Activated CD8-positive, alpha-beta memory T cell treated with anti-CD3 and anti-CD28 coated beads for 4 hours (primary cell): ENCODE measurements around the gene POLR2L.

Experiments used
- DNase-seq, 2 donors: peaks; one replicate each; pipeline ENCODE4 v3.0.0-alpha.2; 2020; ENCODE audit warnings: low read depth in 2 of 2

Gene POLR2L

DNA sequence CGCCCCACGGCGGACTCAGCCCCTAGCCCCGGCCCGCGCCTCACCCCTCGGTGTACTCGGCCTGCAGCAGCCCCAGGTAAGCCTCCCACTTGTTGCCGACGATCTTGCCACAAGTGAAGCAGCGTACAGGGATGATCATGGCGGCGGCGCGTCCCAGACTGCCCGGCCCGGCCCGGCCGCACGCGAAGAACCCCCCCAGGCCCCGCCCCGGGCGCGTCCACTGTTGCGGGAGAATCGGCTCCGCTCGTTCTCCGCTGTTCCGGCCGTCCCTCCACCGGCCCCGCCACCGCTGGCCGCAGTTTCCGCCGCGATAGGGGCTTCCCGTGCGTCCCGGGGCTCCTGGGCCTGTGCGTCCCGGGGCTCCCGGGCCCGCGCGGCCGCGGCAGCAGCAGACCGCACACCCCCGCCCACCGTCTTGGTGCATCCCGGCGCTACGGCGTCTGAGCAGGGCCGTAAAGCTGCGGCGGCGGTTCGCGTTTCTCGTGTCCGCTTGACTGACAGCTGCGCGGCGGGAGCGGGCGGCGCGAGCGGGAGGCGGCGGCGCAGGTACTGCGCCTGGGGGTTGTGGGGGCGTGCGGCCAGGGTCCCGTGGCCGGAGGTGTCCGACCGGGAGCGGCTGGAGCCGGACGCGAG, at the start of gene POLR2L, which contains the start of gene TSPAN4:
POLR2L (minus strand) TSS at position 160 of the 633 bp plus-strand sequence; CDS start at position 139, 21 bp downstream.
TSPAN4 (plus strand) TSS at position 483 of the 633 bp plus-strand sequence. CDS start 7,453 bp downstream, outside the sequence.
- DNase-seq: peak; percentile 69 to 72

DNA sequence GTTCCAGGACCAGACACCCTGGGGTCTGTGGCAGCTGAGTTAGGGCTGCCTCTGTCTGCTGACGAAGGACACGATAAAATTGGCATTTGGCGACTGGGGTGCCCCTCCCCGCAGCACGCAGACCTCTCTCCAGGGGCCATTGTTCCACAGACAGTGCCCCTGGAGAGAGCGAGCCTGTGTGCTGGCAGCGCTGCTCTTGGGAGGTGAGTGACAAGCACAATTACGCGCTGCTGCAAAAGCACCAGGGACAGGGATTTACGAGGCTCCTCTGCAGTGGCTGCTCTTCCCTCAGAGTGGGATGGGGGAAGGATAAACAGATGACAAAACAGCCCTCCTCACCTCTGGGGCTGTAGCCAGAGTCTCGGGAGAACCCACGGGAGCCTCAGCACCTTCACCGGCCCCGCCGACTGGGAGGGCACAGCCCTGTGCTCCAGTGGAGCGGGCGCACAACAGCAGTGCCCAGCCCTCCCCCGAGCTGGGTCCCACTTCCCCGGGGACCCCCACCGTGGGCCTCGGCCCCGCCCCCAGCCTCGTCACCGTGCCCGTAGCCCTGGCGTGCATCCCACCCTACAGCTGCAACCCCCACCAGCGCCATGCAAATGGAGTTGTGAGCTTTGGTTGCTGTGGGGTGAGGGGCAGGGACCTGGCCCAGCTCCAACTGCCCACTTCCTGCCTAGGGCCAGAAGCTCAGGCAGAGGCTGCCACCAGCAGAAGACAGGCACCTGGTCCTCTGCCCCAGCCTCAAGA, 48.6 kb upstream of the POLR2L start:
- no peak for DNase-seq

DNA sequence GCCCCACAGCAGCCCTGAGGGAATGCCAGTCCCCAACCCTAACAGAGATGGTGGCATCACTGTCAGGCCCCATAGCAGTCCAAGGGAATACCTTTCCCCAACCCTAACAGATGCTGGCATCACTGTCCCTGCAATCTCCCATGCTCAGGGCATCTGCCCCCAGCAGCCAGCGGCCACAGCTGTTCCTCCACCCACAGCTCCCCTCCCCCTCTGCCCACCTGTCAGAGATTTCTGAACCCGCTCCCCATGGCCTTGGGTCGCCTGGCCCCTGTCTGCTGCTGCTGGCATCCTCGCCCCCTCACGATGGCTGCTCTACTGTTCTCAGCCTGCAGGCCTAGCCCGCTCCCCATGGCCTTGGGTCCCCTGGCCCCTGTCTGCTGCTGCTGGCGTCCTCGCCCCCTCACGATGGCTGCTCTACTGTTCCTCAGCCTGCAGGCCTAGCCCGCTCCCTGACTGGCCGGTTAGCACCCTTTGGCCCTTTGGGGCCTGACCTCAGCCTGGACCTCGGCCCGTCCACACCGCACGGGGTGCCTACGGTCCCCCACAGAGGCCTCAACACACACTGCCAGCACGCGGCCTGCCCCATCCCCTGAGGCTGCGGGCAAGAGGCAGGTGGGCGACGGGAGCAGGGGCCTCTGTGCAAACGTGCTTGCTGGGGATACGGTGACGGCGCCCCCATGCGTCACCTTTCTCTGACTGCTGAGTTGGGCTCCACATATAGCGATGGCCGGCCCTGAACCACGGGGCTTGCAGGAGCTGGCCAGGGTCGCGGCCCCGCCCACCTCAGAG, 47.6 kb upstream of the POLR2L start:
- no peak for DNase-seq

GRCh38 chr11:889257-889656, 46.9 kb upstream of the POLR2L start:
- DNase-seq: no peak

- no peak for DNase-seq
These were observed 46.2 kb upstream of the POLR2L start for GRCh38 chr11:888310-889212.

DNA sequence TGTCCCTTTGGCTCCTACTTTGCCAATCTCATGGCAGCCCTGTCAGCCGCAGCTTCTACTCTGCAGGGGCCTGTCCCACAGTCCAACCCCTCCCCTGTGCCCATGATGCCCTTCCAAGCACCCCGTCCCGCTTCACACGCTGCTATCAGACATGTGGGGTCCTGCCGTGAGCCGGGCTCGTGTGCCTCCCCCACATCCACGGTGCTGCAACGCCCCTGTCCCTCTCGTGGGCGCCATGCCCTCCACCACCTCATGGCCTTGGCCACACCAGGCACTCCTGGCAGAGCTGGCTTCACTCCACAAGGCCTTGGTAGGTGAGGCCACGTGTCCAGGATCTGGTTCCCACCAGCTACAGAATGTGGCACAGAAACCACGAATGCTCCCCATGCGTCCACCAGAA, 45.3 kb upstream of the POLR2L start:
- DNase-seq: no peak

- DNase-seq: no peak
These were observed 44.2 kb upstream of the POLR2L start for GRCh38 chr11:886568-886967.

DNA sequence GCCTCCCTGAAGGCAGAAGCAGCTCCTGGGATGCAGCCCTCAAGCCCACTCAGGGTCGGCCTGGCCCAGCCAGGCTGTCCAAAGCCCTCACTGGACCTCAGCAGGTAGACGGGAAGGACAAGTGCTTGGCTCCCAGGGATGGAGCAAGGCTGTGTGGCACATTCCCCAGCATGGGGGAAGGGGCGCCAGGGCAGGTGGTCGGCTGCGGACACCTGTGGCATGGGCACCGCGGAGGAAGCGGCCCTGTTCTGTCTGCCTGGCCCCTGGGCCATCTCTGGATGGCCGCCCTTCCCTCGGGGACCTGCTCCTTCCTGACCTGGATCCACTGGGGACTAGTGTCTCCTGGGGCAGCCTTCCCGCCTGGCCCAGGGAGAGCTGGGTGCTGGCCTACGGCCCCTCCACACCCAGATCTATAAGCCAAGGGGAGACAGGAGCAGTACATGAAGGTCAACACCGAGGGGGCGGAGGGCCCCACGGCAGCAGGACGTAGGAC, 42.3 kb upstream of the POLR2L start:
- no peak for DNase-seq

GRCh38 chr11:883527-883926, 41.2 kb upstream of the POLR2L start:
- no peak for DNase-seq

GRCh38 chr11:882596-882995, 40.3 kb upstream of the POLR2L start:
- no peak for DNase-seq

- no peak for DNase-seq
These were observed 38.1 kb upstream of the POLR2L start for GRCh38 chr11:880447-880846.

DNA sequence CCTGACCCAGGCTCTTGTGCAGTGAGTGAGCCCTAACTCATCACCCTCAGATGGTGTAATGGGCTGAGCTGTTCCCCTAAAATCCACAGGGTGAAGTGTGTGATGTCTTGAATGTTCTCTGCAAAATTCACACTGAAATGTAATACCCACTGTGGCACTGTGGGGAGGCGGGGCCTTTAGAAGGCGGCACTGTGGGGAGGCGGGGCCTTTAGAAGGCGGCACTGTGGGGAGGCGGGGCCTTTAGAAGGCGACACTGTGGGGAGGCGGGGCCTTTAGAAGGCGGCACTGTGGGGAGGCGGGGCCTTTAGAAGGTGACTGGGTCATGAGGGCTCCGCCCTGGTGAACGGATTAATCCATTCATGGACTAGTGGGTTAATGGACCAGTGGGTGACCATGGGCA, 35.2 kb upstream of the POLR2L start:
- DNase-seq: no peak

GRCh38 chr11:876545-876944, 34.2 kb upstream of the POLR2L start:
- no peak for DNase-seq

DNA sequence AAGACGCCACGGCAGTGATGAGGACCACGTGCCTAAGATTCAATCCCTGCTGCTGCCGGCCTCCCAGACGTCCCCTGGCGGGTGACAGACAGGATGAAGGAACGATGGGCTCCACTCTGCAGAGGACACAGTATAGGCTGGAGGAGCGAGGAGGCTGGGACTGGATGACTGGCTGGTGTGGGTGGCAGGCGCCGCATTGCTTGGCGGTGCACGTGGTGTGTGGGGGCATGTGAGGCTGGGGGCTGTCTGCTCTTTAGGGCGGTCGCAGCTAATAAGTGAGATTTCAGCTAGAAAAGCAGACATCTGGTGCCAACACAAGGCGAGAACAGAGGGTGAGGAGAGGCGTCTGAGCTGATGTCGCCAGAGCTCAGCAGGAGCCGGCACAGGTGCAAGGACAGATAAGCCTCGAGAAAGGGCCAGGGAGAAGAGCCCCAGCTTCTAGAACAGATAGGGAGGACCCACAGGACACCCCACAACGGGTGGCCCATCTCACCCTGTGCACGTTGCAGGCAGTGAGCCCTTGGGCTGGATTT, 33.5 kb upstream of the POLR2L start:
- DNase-seq: no peak

GRCh38 chr11:875203-875602, 32.9 kb upstream of the POLR2L start:
- DNase-seq: no peak

- DNase-seq: no peak
These were observed 31.4 kb upstream of the POLR2L start for GRCh38 chr11:873706-874105.

DNA sequence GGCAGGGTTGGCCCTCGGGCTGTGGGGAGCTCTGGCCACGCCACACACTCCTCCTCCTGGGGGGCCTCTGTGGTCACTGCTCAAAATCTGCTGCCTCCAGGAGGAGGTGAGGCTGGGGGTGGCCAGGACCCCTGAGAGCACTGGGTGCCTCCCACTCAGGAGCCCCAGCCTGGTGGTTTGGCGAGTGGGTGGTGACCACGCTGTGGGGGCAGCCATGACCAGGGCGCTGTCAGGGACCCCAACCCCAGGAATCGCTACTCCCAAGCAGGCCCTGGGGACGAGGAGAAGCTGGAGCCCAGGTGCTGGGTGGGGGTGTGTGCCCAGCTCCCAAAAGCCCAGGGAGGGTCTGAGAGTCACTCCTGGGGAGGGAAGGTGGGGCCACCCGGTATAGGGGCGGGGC, 30.5 kb upstream of the POLR2L start:
- DNase-seq: no peak

DNA sequence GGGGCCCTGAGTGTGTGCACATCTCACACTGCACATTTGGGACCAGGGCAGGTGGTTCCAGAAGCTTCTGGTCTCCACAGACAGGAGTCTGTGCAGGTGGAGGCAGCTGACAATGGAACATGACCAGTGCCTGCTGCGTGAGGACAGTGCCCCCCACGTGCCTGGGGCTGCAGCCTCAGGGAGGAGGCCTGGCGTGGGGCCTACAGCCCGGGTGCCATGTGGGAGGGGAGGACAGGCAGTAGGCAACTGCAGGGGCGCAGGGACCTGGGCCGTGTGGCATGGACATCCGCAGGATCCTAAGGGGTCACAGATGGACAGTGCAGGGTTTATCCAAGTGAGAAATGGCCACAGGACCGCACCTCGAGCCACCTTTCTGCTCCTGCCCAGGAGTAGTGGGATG, 29.1 kb upstream of the POLR2L start:
- DNase-seq: no peak

DNA sequence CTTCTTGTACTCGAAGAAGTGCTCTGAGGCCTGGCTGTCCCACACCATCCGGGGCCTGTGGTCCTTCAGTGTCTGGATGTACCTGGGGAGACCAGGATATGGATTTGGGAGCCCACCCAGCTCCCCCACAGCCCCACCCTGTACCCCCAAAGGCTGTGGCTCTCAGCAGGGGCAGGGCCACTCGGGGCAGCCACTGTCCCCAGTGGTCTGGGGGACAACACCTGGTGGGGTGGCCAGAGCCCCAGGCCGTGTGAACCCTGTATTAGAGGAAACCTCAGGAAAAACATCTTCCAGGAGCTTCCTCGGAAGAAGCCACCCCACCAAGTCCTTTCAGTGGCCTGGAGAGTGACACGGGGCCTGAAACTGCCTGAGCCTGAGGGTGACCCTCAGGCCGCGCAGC, 28.1 kb upstream of the POLR2L start:
- DNase-seq: no peak

GRCh38 chr11:870127-870413, 27.7 kb upstream of the POLR2L start:
- no peak for DNase-seq

GRCh38 chr11:869399-870126, 27.2 kb upstream of the POLR2L start:
- DNase-seq: no peak
